Panc1 (cell line): ENCODE measurements around the gene DNER.

Source experiments
- CTCF ChIP-seq: fragments of 450-650 bp; IDR thresholded peaks from 2 replicates; pipeline ENCODE4 v1.5.1; 2017; ENCODE audit warnings: mild to moderate bottlenecking
- POLR2AphosphoS5 ChIP-seq: IDR thresholded peaks from 2 replicates; pipeline ENCODE4 v1.6.1; 2012; ENCODE audit warnings: mild to moderate bottlenecking, low read depth, low read length, moderate library complexity
- SIN3A ChIP-seq: IDR thresholded peaks from 2 replicates; pipeline ENCODE4 v1.6.1; 2012; ENCODE audit warnings: low read depth, mild to moderate bottlenecking, low read length, moderate library complexity, borderline replicate concordance; ENCODE audit not compliant: insufficient read depth

GRCh38 chr2:229350883-229351282 lies 363.5 kb downstream of the DNER start:
- TF ChIP-seq CTCF: no peak
- TF ChIP-seq SIN3A: no peak
- no peak for TF ChIP-seq POLR2AphosphoS5
